Neural progenitor cell (in vitro differentiated cells): ENCODE measurements around the gene VHLL. TPM values are rescaled to one million over a fixed set of nuclear protein-coding genes. Genes with fewer than 3 reads are reported as not detected.
"Not testable (repeated sequence)": the region's sequence is repeated elsewhere in the genome, so short reads cannot be mapped to it uniquely, and the experiment has no call there.

Experiments
- DNase-seq: peaks from one replicate; pipeline ENCODE4 v3.0.0-alpha.2; 2016; ENCODE audit warnings: low spot score
- H2AFZ ChIP-seq: fragments of 200-600 bp; sonication (generic); replicated peaks from 2 replicates; pipeline ENCODE4 v1.6.1; 2016; ENCODE audit warnings: antibody characterized with exemption
- H3F3A ChIP-seq: fragments of 200-600 bp; sonication (generic); 2 replicates; pipeline ENCODE4 v1.6.1; 2016; ENCODE audit warnings: antibody characterized with exemption, low read depth
- H3K27ac ChIP-seq: fragments of 200-600 bp; sonication (generic); 2 replicates; pipeline ENCODE4 v1.5.1; 2016; ENCODE audit warnings: mild to moderate bottlenecking
- H3K27me3 ChIP-seq: fragments of 200-600 bp; sonication (generic); 2 replicates; pipeline ENCODE4 v1.6.1; 2016; ENCODE audit warnings: mild to moderate bottlenecking, moderate library complexity
- H3K36me3 ChIP-seq: fragments of 200-600 bp; sonication (generic); 2 replicates; pipeline ENCODE4 v1.5.1; 2016
- H3K4me1 ChIP-seq: fragments of 200-600 bp; sonication (generic); 2 replicates; pipeline ENCODE4 v1.6.1; 2016; ENCODE audit warnings: mixed run types
- H3K4me2 ChIP-seq: fragments of 200-600 bp; sonication (generic); 2 replicates; pipeline ENCODE4 v1.6.1; 2016
- H3K4me3 ChIP-seq: fragments of 200-600 bp; sonication (generic); 2 replicates; pipeline ENCODE4 v1.5.1; 2016
- H3K79me2 ChIP-seq: fragments of 200-600 bp; sonication (generic); 2 replicates; pipeline ENCODE4 v1.6.1; 2016; ENCODE audit warnings: low read depth
- H3K9ac ChIP-seq: fragments of 200-600 bp; sonication (generic); 2 replicates; pipeline ENCODE4 v1.6.1; 2016
- H3K9me3 ChIP-seq: fragments of 200-600 bp; sonication (generic); 2 replicates; pipeline ENCODE4 v1.5.1; 2016; ENCODE audit warnings: low read depth
- H4K20me1 ChIP-seq: fragments of 200-600 bp; sonication (generic); 2 replicates; pipeline ENCODE4 v1.6.1; 2016; ENCODE audit warnings: low read depth
- H3K27ac Mint-ChIP-seq: 3 replicates; pipeline ENCODE4 v1.8.0; 2021; ENCODE audit warnings: mixed read lengths
- H3K27me3 Mint-ChIP-seq: 2 replicates; pipeline ENCODE4 v1.8.0; 2022; ENCODE audit warnings: low read depth, mild to moderate bottlenecking, inconsistent platforms, moderate library complexity, mixed read lengths; ENCODE audit not compliant: insufficient read depth
- H3K36me3 Mint-ChIP-seq: 3 replicates; pipeline ENCODE4 v1.8.0; 2021; ENCODE audit warnings: mixed read lengths
- H3K4me1 Mint-ChIP-seq: 3 replicates; pipeline ENCODE4 v1.8.0; 2021; ENCODE audit warnings: mixed read lengths
- H3K4me3 Mint-ChIP-seq: 3 replicates; pipeline ENCODE4 v1.8.0; 2021; ENCODE audit warnings: mild to moderate bottlenecking, moderate library complexity, mixed read lengths
- H3K9me3 Mint-ChIP-seq: 3 replicates; pipeline ENCODE4 v1.8.0; 2020; ENCODE audit warnings: mixed read lengths
- EZH2 ChIP-seq: fragments of 200-600 bp; sonication (generic); IDR thresholded peaks from 2 replicates; pipeline ENCODE4 v1.6.1; 2017; ENCODE audit warnings: antibody characterized with exemption, mild to moderate bottlenecking, moderate library complexity
- EZH2phosphoT487 ChIP-seq: fragments of 200-600 bp; sonication (generic); IDR thresholded peaks from 2 replicates; pipeline ENCODE4 v1.6.1; 2017; ENCODE audit warnings: antibody characterized with exemption
- total RNA-seq: library from RNA; depleted of rRNA; stranded (reverse); fragments of >200 nt; gene quantifications from 2 replicates; pipeline ENCODE4 v1.2.3, GENCODE V29; 2015; ENCODE audit warnings: low replicate concordance
- TF ChIP-seq, protein P1 (sequence below): fragments of 200-600 bp; sonication (generic); IDR thresholded peaks from 2 replicates; pipeline ENCODE4 v1.5.1; 2017; ENCODE audit warnings: antibody characterized with exemption, mild to moderate bottlenecking

The VHLL gene
- total RNA-seq: 0.34 TPM in 1 of 2 replicates, not detected in the other

GRCh38 chr1:156298852-156299357, at the start of gene VHLL:
VHLL (minus strand) TSS chr1:156299307; CDS start chr1:156299189, 118 bp downstream.
- peaks cover 2% of the 10 kb centered on the region for H3K27me3 Mint-ChIP-seq
- H3K9me3 ChIP-seq: no peaks in the 10 kb centered on the region
- no peaks in the 10 kb centered on the region for H3K79me2 ChIP-seq
- no peak within 1 kb of the TSS for H2AFZ ChIP-seq
- H3K4me1 Mint-ChIP-seq: peaks cover 3% of the 10 kb centered on the region
- H3K36me3 Mint-ChIP-seq: no peaks in the 10 kb centered on the region
- H3K27ac Mint-ChIP-seq: no peak within 1 kb of the TSS
- DNase-seq: no peak
- no peaks in the 10 kb centered on the region for H4K20me1 ChIP-seq
- H3K4me3 ChIP-seq: no peak within 1 kb of the TSS
- H3K27ac ChIP-seq: no peak within 1 kb of the TSS
- H3K4me3 Mint-ChIP-seq: no peak within 1 kb of the TSS
- no peaks in the 10 kb centered on the region for H3K36me3 ChIP-seq
- no peak within 1 kb of the TSS for H3K9ac ChIP-seq
- no peaks in the 10 kb centered on the region for H3K27me3 ChIP-seq
- H3K4me1 ChIP-seq: peaks cover 4% of the 10 kb centered on the region
- H3F3A ChIP-seq: peaks cover 10% of the 10 kb centered on the region
- H3K9me3 Mint-ChIP-seq: no peaks in the 10 kb centered on the region
- no peak within 1 kb of the TSS for H3K4me2 ChIP-seq
- TF ChIP-seq, protein P1, sequence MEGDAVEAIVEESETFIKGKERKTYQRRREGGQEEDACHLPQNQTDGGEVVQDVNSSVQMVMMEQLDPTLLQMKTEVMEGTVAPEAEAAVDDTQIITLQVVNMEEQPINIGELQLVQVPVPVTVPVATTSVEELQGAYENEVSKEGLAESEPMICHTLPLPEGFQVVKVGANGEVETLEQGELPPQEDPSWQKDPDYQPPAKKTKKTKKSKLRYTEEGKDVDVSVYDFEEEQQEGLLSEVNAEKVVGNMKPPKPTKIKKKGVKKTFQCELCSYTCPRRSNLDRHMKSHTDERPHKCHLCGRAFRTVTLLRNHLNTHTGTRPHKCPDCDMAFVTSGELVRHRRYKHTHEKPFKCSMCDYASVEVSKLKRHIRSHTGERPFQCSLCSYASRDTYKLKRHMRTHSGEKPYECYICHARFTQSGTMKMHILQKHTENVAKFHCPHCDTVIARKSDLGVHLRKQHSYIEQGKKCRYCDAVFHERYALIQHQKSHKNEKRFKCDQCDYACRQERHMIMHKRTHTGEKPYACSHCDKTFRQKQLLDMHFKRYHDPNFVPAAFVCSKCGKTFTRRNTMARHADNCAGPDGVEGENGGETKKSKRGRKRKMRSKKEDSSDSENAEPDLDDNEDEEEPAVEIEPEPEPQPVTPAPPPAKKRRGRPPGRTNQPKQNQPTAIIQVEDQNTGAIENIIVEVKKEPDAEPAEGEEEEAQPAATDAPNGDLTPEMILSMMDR: no peak
- no peak for TF ChIP-seq EZH2

DNA sequence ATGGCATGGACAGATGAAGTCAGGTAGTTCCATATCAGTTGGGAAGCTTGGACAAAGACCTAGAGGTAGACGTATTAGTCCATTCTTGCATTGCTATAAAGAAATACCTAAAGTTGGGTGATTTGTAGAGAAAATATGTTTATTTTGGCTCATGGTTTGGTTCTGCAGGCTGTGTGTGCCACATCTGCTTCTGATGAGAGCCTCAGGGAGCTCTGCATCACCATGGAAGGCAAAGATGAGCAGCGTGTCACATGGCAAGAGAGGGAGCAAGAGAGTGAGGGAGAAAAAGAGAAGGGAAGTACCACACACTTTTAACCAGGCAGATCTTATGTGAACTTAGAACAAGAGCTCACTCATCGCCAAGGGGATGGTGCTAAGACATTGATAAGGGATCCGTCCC, 48.2 kb upstream of the VHLL start:
- no peak for TF ChIP-seq EZH2
- no peaks in the 10 kb centered on the region for H3K9me3 Mint-ChIP-seq
- no peak overlapping the region for H3K27ac Mint-ChIP-seq
- H3K9me3 ChIP-seq: no peaks in the 10 kb centered on the region
- no peaks in the 10 kb centered on the region for H3K36me3 Mint-ChIP-seq
- no peaks in the 10 kb centered on the region for H3K79me2 ChIP-seq
- H3K27me3 Mint-ChIP-seq: peaks cover 5% of the 10 kb centered on the region
- H3K9ac ChIP-seq: no peak overlapping the region
- no peak overlapping the region for H2AFZ ChIP-seq
- no peak overlapping the region for H3K4me2 ChIP-seq
- no peak overlapping the region for H3K27ac ChIP-seq
- no peaks in the 10 kb centered on the region for H3F3A ChIP-seq
- DNase-seq: no peak
- no peaks in the 10 kb centered on the region for H3K27me3 ChIP-seq
- H3K36me3 ChIP-seq: no peaks in the 10 kb centered on the region
- H3K4me1 Mint-ChIP-seq: peaks cover 1% of the 10 kb centered on the region
- no peaks in the 10 kb centered on the region for H4K20me1 ChIP-seq
- H3K4me3 Mint-ChIP-seq: no peak overlapping the region
- H3K4me3 ChIP-seq: no peak overlapping the region
- no peaks in the 10 kb centered on the region for H3K4me1 ChIP-seq

DNA sequence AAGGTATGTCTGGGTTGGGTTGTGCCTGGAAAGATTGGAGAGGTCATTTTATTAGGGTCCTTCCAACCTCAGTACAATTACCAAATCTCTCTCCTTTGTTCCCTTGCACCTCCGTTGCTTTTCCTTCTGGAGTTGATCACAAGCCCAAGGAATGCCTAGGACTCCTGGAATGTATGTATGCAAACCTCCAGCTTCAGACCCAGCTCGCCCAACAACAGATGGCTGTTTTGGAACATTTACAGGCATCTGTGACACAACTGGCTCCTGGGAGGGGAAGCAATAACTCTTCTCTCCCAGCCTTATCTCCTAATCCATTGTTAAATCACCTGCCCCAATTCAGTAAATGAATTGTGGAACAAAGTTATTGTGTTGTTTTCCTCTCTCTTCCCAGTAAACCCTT, 47.5 kb upstream of the VHLL start:
- Mint-ChIP-seq H3K9me3 (no peaks in the 10 kb centered on the region), H3K4me3 (no peak overlapping the region), H3K4me1 (peaks cover 4% of the 10 kb centered on the region), H3K27ac (no peak overlapping the region), H3K36me3 (no peaks in the 10 kb centered on the region), H3K27me3 (peaks cover 4% of the 10 kb centered on the region)
- no peaks in the 10 kb centered on the region for H3K4me1 ChIP-seq
- no peaks in the 10 kb centered on the region for H3K9me3 ChIP-seq
- H3K27ac ChIP-seq: no peak overlapping the region
- H3K27me3 ChIP-seq: no peaks in the 10 kb centered on the region
- H3K79me2 ChIP-seq: no peaks in the 10 kb centered on the region
- no peak overlapping the region for H3K9ac ChIP-seq
- H3K36me3 ChIP-seq: no peaks in the 10 kb centered on the region
- no peak overlapping the region for H3K4me3 ChIP-seq
- TF ChIP-seq EZH2 (no peak), EZH2phosphoT487 (no peak)
- TF ChIP-seq, protein P1: no peak
- H4K20me1 ChIP-seq: no peaks in the 10 kb centered on the region
- no peak overlapping the region for H2AFZ ChIP-seq
- DNase-seq: no peak
- no peaks in the 10 kb centered on the region for H3F3A ChIP-seq
- no peak overlapping the region for H3K4me2 ChIP-seq

GRCh38 chr1:156346035-156346434, 46.9 kb upstream of the VHLL start:
- H3K9ac ChIP-seq, H3K27me3 ChIP-seq, H3K36me3 Mint-ChIP-seq, H3K79me2 ChIP-seq, H3K4me3 Mint-ChIP-seq, H3K9me3 ChIP-seq, H3F3A ChIP-seq, H3K27me3 Mint-ChIP-seq, H3K4me1 ChIP-seq, H2AFZ ChIP-seq, H4K20me1 ChIP-seq, H3K36me3 ChIP-seq, H3K4me1 Mint-ChIP-seq, DNase-seq, H3K27ac ChIP-seq, H3K4me3 ChIP-seq, H3K27ac Mint-ChIP-seq, H3K9me3 Mint-ChIP-seq, H3K4me2 ChIP-seq: not testable (repeated sequence)
